Stimulated activated CD8-positive, alpha-beta memory T cell treated with anti-CD3 and anti-CD28 coated beads, Interleukin-7, amount 100 ng/mL, for 24 hours (primary cell): ENCODE results near the gene HOTAIR.

ENCODE experiments used
- DNase-seq: peaks from one replicate; pipeline ENCODE4 v3.0.0-alpha.2; 2020; ENCODE audit warnings: low read depth

Gene HOTAIR

DNA sequence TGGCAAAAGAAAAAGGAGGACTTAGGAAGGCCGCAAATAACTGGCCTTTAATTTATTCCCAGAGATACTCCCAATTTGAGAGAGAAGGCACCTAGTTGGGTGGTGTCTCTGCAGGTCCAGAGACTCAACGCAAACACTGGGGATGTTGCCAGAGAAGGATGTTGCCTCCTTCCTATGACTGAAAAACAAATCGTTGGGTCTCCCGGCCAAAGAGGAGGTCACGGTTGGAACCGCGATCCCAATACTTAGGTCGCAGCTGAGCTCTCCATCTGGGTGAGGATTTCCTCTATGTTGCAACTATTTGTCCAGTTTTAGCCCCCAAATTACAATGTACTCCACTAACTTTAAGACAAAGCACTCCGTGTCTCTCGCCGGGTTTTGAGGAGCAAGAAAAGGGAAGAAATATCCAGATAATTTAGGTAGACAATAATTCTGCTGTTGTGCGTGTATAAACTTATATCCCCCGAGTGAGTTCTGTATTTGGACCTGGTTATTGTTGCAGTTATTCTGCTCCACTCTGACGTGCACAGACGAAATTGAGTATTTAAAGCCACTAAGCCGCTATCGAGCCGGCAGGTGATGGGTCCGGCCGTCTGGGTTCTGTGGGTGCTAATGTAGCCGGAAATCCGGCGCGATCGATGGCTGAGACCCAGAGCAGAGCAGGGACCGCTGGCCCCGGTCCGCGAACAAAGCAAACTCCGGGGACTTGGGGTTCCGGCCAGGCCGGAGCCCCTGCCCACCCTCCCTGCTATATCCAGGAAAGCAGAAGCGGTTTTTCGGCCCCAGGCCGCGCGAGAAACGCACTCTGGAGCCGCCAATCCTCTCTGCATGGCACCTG lies 14.3 kb downstream of the HOTAIR start:
- DNase-seq = no peak

DNA sequence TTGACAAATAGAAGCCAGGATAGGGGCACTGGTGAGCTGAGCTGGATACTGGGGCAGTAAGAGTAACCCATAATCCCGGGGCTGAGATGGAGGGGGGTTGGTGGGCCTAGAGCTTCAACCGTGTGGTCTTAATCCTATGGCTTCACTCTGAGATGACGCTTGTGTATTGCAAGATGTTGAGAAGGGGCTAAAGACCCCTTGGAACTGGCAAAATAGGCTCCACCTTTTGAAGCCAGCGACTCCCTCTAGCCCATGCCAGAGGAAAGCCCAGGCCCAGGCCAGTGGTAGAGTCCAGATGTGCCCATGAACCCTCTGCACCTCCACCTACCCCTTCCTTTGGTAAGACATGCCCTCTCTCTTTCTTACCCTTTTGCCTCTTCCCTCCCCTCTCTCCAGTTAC lies 15.4 kb downstream of the HOTAIR start:
- DNase-seq = no peak

DNA sequence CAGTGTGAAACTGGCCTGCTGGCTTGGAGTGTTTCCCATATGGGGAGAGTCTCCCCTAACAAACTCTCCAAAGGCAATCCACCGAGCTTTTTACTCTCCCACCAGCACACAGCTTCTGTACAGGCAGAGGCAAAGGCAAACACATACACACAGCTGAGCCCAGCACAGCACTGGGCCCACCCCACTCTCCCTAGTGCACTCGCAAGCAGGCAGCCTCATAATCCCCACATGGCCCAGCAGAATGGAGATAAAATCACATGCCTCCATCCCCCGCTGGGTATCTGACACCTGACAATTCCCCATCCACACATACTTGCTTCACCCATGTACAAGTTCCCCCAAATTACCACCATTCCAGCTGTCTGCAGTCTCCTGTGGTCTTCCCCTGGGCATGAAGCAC lies 16.6 kb downstream of the HOTAIR start:
- no peak for DNase-seq

DNA sequence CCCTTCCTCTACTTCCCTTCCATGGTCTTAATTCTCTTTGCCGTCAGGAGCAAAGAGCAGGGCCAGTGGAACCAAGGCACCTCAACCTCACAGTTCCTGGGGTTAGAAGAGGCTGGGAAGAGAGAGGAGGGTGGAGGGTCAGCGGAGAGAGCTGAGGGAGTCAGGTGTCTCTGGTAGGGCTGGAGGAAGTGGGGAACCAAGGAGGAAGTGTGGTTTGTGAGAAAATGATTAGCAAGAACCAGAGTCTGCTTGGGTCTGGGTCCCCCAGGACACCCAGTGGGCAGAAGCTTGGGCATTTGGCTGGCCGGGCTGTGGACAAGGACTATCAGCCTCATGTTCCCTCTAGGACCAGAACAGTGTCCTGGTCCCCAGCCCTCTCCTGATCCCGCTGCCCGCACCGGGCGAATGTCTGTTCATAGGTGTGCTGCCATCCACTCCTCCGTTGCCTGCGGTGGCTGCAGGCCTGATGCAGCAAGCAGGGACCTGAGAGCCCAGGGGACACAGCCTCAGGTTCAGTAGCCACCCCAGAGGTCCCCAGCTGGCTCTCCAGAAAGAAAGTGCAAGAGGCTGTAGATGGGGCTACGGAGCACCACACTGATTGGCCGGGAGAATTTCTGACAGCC lies 17.7 kb downstream of the HOTAIR start:
- DNase-seq = no peak

DNA sequence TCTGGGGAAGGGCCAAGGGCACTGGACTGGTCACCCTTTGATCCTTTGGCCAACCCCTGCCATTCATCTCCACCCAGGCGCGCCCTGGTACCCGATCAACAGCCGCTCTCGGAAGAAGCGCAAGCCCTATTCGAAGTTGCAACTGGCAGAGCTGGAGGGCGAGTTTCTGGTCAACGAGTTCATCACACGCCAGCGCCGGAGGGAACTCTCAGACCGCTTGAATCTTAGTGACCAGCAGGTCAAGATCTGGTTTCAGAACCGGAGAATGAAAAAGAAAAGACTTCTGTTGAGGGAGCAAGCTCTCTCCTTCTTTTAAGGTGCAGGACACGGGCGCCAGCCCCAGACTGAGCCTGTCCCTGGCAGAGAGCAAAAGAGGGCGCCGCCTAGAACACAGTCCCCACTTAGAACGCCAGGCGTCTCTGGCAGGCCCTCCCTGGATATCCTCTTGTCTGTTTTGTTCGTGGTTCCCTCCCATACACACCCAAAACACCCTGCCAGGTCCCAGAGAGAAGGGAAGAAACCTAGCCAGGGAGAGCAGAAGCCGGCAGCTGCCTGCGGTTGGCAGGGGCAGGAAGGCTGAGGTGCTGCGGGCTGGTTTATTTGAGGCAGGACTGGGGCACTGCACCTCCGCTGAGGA lies 18.4 kb downstream of the HOTAIR start:
- DNase-seq = no peak

DNA sequence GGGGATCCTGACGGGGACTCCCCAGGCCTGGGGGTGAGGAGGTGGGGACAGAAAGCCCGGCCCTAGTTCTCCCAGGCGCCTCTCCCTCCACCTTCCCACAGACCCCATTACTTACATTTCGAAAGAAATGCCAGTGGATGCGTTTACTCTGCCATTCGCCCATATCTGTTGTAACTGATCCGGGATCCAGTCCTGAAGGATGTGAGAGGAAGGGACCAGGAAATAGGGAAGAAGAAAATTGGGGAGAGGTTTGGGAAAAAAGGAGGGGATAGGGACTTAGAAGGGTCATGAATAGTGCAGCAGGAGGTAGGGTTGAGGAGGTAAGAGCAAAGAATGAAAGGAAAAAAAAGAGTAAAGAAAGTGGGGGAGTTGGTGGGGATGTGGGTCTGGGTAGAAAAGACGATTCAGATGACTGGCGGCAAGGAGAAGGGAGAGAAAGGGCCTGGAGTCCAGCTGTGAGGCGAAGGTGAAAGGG lies 18.9 kb downstream of the HOTAIR start:
- no peak for DNase-seq

DNA sequence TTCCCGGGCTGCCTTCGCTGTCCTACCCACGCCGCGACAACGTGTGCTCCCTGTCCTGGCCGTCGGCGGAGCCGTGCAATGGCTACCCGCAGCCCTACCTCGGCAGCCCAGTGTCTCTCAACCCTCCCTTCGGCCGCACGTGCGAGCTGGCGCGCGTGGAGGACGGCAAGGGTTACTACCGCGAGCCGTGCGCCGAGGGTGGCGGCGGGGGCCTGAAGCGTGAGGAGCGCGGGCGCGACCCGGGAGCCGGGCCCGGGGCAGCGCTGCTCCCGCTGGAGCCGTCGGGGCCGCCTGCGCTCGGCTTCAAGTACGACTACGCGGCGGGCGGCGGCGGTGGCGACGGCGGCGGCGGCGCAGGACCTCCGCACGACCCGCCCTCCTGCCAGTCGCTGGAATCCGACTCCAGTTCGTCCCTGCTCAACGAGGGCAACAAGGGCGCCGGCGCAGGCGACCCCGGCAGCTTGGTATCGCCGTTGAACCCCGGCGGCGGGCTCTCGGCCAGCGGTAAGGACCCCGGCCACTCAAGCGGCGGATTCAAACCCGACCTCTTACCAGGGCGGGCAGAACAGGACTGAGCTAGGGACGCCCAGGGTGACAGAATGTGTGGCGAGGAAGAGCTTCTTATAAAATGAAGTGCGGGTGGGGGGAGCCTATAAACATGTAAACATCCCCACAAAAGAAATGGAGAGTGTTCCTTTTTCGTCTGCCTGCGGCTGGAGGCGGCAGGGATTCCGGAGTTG lies 19.5 kb downstream of the HOTAIR start:
- DNase-seq = no peak

DNA sequence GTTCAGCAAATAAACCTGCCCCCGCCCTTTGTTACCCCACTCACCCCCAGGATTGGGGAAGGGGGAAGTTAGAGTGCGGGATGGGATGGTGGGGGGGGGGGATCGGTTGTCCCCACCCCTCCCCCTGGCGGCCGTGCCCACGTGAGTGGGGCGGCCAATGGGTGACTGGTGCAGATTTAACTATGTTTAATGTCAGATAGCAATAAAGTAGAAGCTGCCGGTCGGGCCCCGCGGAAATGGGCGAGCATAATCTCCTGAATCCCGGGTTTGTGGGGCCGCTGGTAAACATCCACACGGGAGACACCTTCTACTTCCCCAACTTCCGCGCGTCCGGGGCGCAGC lies 20.1 kb downstream of the HOTAIR start, which contains the start of gene HOXC12:
Gene HOXC12, plus strand, starts transcription at position 210 of the 342 bp plus-strand sequence. Its CDS starts 27 bp downstream, at position 237.
- no peak for DNase-seq

DNA sequence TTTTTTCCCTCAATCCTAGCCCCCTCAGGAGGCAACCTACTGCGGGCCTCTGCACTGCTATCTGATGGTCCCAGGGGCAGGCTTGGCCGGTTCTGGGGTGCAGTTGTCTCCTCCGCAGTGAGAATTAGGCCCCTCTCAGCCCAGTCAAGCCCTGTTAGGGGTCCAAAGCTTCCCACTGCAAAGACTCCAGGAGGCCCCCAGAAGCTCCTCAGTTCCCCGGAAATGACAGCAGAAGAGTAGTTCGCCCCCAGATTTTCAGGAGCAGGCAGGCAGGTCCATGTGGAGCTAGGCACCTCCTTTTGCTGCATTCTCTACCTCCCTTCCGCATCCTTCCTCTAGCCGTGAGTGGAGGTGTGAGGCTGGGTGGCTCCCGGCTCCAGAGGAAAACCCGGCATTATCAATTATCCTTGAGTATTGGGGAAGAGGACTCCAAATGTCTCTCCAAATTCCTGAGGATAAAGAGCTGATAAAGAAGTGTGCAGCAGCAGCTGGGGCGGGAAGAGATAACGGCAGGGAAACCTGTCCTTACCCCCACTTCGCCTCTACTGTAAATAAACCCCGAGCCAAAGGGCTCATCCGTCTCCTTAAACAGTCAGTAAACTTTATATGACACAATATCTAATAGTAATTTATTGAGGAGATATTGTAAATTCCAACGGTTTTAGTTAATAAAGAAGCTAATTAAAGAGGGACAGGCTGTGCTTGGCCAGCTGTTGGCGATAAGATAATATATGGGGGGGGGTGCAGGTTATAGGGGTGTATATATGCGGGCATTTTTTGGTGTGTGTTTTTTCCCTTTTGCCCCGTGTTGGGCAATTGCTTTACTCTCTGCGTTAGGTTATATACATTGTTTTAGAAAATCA lies 20.7 kb downstream of the HOTAIR start:
- DNase-seq = no peak

DNA sequence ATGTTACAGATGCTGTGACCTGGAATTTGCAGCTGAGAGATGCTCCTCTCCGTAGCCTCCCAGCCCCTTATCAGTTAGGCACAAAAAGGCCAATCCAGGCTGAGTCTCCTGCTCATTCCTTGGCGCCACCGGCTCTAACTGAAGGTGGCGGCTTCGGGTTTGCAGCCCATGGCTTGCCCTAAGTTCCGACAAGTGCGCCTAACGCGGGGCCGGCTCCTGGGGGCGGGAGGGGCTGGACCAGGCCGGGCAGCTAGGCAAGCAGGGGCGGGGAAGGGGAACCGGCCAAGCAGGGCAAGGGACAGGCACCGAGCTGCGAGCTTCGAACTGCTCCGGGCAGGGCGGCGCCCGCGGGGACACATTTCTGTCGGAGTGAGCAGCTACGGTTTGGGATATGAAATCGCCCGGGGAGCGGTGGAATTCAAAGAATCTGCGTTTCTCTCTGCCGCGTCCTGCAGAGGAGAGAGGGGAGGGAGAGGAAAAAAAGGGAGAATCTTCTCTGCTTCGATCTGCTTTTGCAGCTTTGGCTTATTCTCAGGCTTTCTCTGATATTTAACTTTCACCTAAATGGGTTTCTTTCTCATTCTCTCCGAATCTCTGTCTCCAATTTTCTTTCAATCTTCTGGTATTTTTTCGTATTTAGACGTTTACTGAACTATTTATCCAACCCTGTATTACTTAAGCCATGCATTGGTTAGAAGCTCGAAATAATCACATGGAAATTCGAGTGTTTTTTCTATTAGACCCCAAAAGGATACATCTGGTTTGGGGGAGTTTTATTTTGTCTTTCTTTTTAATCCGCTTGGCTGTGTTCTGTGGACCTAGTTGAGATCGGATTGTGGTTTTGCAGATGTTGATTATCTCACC lies 21.7 kb downstream of the HOTAIR start:
- no peak for DNase-seq

DNA sequence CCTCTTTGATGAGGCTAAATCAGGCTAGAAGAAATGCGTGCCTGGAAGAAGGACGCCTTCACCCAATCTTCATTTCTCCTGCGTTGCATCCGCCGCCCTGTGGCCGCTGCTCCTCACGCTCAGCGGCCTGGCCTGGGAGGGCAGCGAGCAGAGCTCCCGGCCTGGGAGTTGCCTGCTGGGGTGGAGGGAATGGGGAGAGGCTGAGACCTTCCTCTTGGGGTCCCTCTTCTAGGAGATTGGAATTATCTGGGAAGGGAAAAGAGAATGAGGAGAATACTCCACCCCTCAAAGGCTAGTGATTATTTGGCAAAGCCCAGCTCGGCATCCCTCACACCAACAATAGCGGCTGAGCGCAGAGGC lies 22.4 kb downstream of the HOTAIR start:
- DNase-seq = no peak

DNA sequence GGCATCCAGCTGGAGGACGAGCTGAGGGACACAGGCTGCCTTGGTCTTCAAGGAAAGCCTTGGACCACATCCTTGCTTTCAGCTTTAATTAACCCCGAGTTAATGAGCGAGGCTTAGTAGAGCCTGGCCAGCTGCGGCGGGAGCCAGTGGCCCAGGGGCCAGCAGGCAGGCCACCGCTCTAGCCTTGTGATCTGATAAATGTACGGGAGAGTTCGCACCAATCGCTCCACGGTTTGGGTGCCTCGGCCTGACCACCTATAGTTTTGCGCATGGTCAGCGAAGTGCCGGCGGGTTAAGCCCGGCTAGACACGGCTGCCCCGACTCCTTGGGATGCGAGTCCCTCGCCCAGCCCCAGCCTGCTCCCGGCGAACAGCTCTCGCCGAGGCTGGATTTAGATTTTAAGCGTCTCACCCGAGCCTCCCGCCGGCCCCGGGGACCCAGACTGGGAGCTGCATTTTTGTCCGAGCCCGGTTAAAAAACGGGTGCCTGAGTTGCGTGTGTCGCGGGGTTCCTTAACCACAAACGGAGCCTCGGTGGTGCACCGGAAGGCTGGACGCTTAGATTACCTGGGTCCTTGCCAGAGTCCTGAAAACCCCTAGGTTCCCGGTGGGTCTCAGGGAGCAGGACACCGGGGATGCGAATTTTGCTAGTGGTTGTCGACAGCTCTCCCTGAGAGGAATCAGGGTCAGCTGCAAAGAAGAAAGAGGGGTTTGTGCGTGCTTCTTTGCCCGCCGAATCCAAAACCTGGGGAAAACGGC lies 23.0 kb downstream of the HOTAIR start:
- no peak for DNase-seq

DNA sequence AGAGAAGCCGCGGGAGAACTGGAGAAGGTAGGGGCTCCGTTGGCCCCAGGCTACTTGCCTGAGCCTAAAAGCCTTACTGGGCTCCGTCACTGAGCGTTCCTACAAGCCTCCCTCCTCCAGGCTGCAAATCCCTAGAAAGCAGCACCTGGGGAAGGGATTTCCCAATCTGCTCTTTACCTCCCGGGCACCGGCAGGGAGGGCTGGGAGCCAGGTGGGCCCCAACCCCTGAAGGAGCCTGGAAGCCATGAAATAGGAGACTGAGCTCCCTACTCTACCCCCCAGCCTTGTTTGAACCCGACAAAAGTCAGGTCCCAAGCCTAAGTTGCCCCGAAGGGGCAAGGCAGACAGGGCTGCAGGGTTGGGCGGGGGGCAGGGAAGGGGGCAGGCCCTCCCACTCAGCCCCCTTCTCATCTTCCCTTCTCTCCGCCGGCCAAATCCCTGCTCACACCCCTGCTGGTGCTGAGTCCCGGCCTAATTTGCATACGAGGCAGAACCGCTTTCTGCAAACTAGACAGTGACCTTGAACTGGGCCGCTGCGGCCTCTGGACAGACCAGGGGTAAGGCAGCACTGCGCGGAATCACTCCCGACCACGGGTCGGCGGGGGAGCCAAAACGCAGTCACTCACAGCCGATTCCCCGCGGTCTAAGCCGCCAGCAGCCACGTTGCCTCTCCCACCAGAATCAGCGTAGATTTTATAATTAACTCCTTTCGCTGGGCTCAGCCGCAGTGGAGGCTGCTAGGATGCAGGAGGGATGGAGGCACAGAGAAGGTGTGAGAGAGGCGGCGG lies 23.8 kb downstream of the HOTAIR start:
- DNase-seq = no peak

DNA sequence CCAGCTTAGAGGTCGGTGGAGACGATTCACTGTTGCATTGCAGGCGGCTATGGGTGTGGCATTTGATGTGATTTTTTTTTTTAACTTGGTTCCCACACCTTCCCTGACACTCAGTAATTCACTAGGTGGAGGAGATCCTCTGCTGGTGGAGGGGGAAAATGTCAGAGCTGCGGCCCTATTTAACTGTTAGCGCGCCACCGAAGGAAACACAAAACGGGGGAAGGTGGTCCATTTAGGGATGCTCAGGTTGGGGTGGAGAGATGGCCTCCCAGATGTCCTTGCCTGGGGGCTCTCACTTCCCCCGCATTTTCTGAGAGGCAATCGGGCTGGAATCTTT lies 24.3 kb downstream of the HOTAIR start:
- no peak for DNase-seq

DNA sequence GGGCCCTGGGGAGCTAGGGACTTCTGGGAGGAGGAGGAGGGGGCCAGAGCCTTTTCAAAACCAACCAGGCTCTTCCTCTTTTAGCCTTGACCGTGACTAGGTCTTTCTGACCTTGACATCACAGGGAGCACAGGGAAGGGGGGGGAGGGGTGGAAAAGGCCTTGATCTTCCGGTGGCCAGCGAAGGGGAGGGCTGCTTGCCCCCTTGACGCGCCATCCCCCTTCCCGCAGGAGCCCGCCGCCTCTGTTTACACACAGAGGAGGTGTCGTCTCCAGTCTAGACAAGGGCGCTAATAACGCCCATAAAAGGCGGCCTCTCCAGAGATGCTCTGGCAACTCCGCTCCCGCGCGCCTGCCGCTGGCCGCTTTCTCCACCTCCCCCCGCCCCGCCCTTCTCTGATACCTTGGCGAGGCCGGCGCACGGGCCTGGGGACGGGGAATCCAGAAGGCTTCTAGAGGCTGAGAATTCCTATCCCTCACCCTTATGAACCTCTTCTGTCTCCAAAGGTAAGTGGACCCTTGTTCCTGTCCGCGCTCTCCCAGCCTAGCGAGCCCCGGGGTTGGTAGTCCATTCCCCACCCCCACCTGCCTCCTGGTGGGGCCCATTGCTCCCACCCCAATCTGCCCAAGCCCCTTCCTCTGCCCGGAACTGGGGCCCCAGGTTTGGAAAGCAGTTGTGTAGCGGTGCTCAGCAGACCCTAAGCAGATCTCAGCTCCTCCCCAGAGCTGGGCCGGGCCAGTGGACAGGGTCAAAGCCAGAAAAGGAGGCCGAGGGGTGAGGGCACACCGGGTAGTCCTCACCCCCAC lies 24.9 kb downstream of the HOTAIR start:
- DNase-seq = no peak

DNA sequence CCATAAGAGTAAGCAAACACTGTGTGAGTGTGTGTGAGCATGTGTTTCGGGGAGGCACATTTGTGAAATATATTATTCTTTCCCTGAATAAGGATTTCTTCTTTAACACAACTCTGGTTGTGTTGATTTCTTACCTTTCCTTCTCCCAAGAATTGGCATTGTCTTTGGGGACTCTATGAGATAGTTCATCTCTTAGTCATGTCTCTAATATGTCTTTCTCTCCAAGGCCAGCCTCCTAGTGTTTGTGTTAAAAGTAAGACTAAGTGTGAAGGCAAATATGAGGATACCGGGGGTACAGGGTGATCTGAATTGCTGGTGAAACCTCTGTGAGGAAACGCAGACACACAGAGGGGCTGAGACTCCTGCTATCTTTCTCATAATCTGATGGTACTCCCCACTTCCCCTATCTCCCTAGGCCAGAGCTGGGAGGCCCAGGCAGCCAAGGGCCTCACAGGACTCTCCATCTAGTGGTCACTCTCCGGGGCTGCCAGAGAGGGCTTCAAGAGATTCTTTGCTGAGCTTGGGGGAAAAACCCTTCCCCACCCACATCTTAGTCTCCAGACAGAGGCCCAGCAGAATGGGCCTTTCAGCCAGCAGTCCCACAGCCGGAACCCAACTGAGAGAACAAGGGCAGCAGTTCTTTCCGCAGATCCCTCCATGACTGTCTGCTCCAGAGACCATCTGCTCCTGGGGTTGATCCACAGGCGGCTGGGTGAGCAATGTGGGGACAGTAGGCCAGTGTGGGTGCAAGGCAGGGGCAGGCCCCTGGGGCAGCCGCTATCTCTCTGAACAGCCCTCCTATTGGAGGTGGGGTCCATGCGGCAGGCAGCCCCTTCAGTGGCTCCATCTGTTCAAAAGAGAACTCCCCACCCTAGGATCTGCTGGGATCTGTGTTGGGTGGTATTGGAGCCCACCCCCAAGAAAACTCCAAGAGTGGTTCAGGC lies 25.8 kb downstream of the HOTAIR start:
- DNase-seq = no peak

DNA sequence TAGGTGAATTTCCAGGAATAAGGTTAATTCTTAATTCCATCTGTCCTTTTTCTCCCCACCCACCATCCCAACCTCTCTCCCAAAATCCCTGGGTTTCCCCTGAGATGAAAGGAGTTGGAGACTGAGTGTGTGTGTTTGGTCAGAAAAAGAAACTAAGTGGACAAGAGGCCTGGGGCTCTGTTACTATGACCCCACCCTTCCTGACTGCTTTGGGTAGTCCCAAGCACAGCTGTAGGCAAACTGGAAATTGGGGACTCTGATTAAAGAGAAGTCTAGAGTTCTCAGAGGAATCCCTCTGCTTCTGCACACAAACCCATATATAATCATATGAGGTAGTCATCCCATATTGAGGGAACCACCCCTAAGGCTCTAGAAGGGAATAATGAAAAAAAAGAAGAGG lies 27.0 kb downstream of the HOTAIR start:
- DNase-seq = no peak
